ENCODE measurements around the gene CLEC4G. TPM values are rescaled to one million over a fixed set of nuclear protein-coding genes. Genes with fewer than 3 reads are reported as not detected.
"Not testable (repeated sequence)": the region's sequence is repeated elsewhere in the genome, so short reads cannot be mapped to it uniquely, and the experiment has no call there.

The CLEC4G gene
- total and polyA plus RNA-seq, 4 donors = 0.31 to 0.96 (median 0.43) TPM; not detected in 1

DNA sequence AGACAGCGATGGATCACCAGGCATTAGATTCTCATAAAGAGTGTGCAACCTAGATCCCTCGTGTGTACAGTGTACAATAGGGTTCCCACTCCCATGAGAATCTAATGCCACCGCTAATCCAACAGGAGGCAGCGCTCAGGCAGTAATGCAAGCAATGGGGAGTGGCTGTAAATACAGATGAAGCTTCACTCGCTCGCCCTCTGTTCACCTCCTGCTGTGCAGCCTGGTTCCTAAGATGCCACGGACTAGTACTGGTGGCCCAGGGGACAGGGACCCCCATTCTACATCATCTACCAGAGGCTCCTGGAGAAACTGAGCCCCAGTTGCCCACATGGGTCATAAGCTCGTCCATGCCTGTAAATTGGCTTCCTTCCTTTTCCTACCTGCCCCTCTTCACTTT is 39.2 kb upstream of the CLEC4G start:
- Histone ChIP-seq H3K4me1 (ENCODE audit: control insufficient read depth in 5 of 5, insufficient read depth in 5 of 5, low read length in 5 of 5) (peaks cover 0 to 1% (median 0%) of the 10 kb centered on the region in 5 donors), H3K36me3 (ENCODE audit: control insufficient read depth in 4 of 4, insufficient read depth in 4 of 4, low read length in 4 of 4) (no peaks in the 10 kb centered on the region), H3K27ac (ENCODE audit: low read depth in 1 of 2, low read length in 1 of 2) (no peak overlapping the region), H3K27me3 (ENCODE audit: control insufficient read depth in 3 of 3, insufficient read depth in 3 of 3, low read length in 2 of 3) (peaks cover 0 to 2% (median 0%) of the 10 kb centered on the region in 3 donors), H3K9me3 (ENCODE audit: control insufficient read depth in 4 of 4, insufficient read depth in 3 of 4, low read length in 3 of 4) (no peaks in the 10 kb centered on the region), H3K4me3 (no peak overlapping the region), H3K9ac (ENCODE audit: insufficient read depth in 1 of 2, low read length in 2 of 2) (no peak overlapping the region)
- no peak for DNase-seq
- ATAC-seq (ENCODE audit: insufficient read depth, low FRiP score) = no peak
- WGBS, 2 donors = 79 to 81% methylated on average over 8 of the region's 8 CpGs
- TF ChIP-seq, protein P1, sequence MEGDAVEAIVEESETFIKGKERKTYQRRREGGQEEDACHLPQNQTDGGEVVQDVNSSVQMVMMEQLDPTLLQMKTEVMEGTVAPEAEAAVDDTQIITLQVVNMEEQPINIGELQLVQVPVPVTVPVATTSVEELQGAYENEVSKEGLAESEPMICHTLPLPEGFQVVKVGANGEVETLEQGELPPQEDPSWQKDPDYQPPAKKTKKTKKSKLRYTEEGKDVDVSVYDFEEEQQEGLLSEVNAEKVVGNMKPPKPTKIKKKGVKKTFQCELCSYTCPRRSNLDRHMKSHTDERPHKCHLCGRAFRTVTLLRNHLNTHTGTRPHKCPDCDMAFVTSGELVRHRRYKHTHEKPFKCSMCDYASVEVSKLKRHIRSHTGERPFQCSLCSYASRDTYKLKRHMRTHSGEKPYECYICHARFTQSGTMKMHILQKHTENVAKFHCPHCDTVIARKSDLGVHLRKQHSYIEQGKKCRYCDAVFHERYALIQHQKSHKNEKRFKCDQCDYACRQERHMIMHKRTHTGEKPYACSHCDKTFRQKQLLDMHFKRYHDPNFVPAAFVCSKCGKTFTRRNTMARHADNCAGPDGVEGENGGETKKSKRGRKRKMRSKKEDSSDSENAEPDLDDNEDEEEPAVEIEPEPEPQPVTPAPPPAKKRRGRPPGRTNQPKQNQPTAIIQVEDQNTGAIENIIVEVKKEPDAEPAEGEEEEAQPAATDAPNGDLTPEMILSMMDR (IDR thresholded peaks at IDR 0.05; ENCODE audit: control extremely low read depth, extremely low read depth) = no peak

DNA sequence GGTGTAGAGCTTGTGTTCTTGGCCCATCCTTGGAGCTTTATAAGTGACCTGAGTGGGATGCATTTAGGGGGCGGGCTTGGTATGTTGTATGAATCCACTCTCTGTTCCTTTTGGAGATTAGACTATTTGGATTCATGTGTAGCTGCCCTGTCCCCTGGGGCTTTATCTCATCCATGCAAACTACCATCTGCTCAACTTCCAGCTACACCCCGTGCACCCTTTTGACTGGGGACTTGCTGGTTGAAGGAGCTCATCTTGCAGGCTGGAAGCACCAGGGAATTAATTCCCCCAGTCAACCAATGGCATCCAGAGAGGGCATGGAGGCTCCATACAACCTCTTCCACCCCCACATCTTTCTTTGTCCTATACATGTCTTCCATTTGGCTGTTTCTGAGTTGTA is 37.3 kb upstream of the CLEC4G start:
- peaks cover 0 to 2% (median 0%) of the 10 kb centered on the region in 3 donors for H3K27me3 ChIP-seq (ENCODE audit: control insufficient read depth in 3 of 3, insufficient read depth in 3 of 3, low read length in 2 of 3)
- DNase-seq (no peak), ATAC-seq (ENCODE audit: insufficient read depth, low FRiP score) (no peak)
- no peak overlapping the region for H3K9ac ChIP-seq (ENCODE audit: insufficient read depth in 1 of 2, low read length in 2 of 2)
- TF ChIP-seq, protein P1 (IDR thresholded peaks at IDR 0.05; ENCODE audit: control extremely low read depth, extremely low read depth) = no peak
- no peaks in the 10 kb centered on the region for H3K36me3 ChIP-seq (ENCODE audit: control insufficient read depth in 4 of 4, insufficient read depth in 4 of 4, low read length in 4 of 4)
- no peaks in the 10 kb centered on the region for H3K9me3 ChIP-seq (ENCODE audit: control insufficient read depth in 4 of 4, insufficient read depth in 3 of 4, low read length in 3 of 4)
- no peak overlapping the region for H3K27ac ChIP-seq (ENCODE audit: low read depth in 1 of 2, low read length in 1 of 2)
- peaks cover 0 to 1% (median 0%) of the 10 kb centered on the region in 5 donors for H3K4me1 ChIP-seq (ENCODE audit: control insufficient read depth in 5 of 5, insufficient read depth in 5 of 5, low read length in 5 of 5)
- H3K4me3 ChIP-seq = no peak overlapping the region
- 83 to 91% methylated on average over 2 of the region's 2 CpGs for WGBS, 2 donors

DNA sequence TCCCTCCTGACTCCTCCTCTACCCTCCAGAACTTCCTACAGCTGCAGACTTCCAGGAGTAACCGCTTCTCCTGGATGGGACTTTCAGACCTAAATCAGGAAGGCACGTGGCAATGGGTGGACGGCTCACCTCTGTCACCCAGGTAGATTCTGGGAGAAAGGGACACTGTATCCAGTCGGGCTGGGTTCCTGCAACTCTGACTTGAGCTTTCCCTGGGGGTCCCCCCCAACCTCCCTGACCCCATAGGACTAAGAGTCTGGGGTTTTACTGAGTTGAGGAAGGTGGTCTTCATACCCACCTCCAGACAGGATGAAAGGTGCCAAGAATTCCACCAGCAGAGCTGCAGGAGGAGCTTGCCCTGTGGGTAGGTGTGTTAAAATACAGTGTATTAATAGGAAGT is 35.6 kb upstream of the CLEC4G start:
- TF ChIP-seq, protein P1 (IDR thresholded peaks at IDR 0.05; ENCODE audit: control extremely low read depth, extremely low read depth) = no peak
- H3K4me1 ChIP-seq (ENCODE audit: control insufficient read depth in 5 of 5, insufficient read depth in 5 of 5, low read length in 5 of 5) = no peaks in the 10 kb centered on the region
- H3K27me3 ChIP-seq (ENCODE audit: control insufficient read depth in 3 of 3, insufficient read depth in 3 of 3, low read length in 2 of 3) = peaks cover 0 to 2% (median 0%) of the 10 kb centered on the region in 3 donors
- no peak for DNase-seq
- no peaks in the 10 kb centered on the region for H3K36me3 ChIP-seq (ENCODE audit: control insufficient read depth in 4 of 4, insufficient read depth in 4 of 4, low read length in 4 of 4)
- ATAC-seq (ENCODE audit: insufficient read depth, low FRiP score) = no peak
- no peaks in the 10 kb centered on the region for H3K9me3 ChIP-seq (ENCODE audit: control insufficient read depth in 4 of 4, insufficient read depth in 3 of 4, low read length in 3 of 4)
- WGBS, 2 donors = 71 to 74% methylated on average over 4 of the region's 4 CpGs
- H3K27ac ChIP-seq (ENCODE audit: low read depth in 1 of 2, low read length in 1 of 2) = no peak overlapping the region
- no peak overlapping the region for H3K9ac ChIP-seq (ENCODE audit: insufficient read depth in 1 of 2, low read length in 2 of 2)
- no peak overlapping the region for H3K4me3 ChIP-seq

DNA sequence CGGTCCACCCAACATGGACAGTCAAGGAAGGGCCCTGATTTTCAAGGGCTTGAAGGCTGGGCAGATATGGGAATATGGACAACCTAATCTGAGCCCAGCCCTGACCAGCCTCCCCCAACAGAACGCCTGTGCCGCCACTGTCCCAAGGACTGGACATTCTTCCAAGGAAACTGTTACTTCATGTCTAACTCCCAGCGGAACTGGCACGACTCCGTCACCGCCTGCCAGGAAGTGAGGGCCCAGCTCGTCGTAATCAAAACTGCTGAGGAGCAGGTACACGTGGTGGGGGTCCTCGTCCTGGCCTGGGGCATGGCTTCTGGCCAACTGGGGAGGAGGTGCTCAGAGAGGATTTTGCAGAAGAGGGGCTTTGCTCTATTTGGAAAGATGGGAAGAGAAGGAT is 34.6 kb upstream of the CLEC4G start:
- Histone ChIP-seq H3K27ac (ENCODE audit: low read depth in 1 of 2, low read length in 1 of 2) (no peak overlapping the region), H3K36me3 (ENCODE audit: control insufficient read depth in 4 of 4, insufficient read depth in 4 of 4, low read length in 4 of 4) (no peaks in the 10 kb centered on the region), H3K9ac (ENCODE audit: insufficient read depth in 1 of 2, low read length in 2 of 2) (no peak overlapping the region), H3K4me1 (ENCODE audit: control insufficient read depth in 5 of 5, insufficient read depth in 5 of 5, low read length in 5 of 5) (no peaks in the 10 kb centered on the region), H3K9me3 (ENCODE audit: control insufficient read depth in 4 of 4, insufficient read depth in 3 of 4, low read length in 3 of 4) (no peaks in the 10 kb centered on the region), H3K4me3 (no peak overlapping the region), H3K27me3 (ENCODE audit: control insufficient read depth in 3 of 3, insufficient read depth in 3 of 3, low read length in 2 of 3) (peaks cover 0 to 2% (median 0%) of the 10 kb centered on the region in 3 donors)
- DNase-seq = no peak
- WGBS, 2 donors = 68 to 70% methylated on average over 11 of the region's 11 CpGs
- TF ChIP-seq, protein P1 (IDR thresholded peaks at IDR 0.05; ENCODE audit: control extremely low read depth, extremely low read depth) = no peak
- ATAC-seq (ENCODE audit: insufficient read depth, low FRiP score) = no peak

DNA sequence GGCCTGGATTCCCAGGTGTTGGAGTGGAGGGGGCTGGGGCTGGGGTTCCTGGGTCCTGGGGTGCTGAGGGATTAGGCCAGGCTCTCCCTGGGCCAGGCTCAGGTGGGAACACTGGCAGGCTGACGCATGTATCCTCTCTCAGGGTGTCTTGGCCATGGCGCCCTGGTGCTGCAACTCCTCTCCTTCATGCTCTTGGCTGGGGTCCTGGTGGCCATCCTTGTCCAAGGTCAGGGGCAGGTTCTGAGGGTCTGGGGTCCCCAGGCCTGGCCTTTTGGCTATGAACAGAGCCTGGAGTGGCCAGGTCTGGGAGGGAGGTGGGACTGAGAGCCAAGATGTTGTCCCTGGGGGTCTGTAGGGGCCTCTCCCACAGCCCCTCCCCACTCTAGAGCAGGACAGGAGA is 33.1 kb upstream of the CLEC4G start:
- not testable (repeated sequence) for H3K36me3 ChIP-seq (ENCODE audit: control insufficient read depth in 4 of 4, insufficient read depth in 4 of 4, low read length in 4 of 4); H3K27ac ChIP-seq (ENCODE audit: low read depth in 1 of 2, low read length in 1 of 2); H3K4me1 ChIP-seq (ENCODE audit: control insufficient read depth in 5 of 5, insufficient read depth in 5 of 5, low read length in 5 of 5); ATAC-seq (ENCODE audit: insufficient read depth, low FRiP score); H3K9ac ChIP-seq (ENCODE audit: insufficient read depth in 1 of 2, low read length in 2 of 2); H3K27me3 ChIP-seq (ENCODE audit: control insufficient read depth in 3 of 3, insufficient read depth in 3 of 3, low read length in 2 of 3); H3K4me3 ChIP-seq; H3K9me3 ChIP-seq (ENCODE audit: control insufficient read depth in 4 of 4, insufficient read depth in 3 of 4, low read length in 3 of 4); DNase-seq
- 89 to 92% methylated on average over 2 of the region's 2 CpGs for WGBS, 2 donors

All from lung (tissue), 12 donors.